NCI-H1417 (cell line): ENCODE results near the gene A4GNT.
"Not testable (repeated sequence)": the region's sequence is repeated elsewhere in the genome, so short reads cannot be mapped to it uniquely, and the experiment has no call there.

Experiments
- DNase-seq, 3 experiments: peaks; one replicate each; lab custom pipeline; 2025; lab: John Stamatoyannopoulos, UW

Gene A4GNT

DNA sequence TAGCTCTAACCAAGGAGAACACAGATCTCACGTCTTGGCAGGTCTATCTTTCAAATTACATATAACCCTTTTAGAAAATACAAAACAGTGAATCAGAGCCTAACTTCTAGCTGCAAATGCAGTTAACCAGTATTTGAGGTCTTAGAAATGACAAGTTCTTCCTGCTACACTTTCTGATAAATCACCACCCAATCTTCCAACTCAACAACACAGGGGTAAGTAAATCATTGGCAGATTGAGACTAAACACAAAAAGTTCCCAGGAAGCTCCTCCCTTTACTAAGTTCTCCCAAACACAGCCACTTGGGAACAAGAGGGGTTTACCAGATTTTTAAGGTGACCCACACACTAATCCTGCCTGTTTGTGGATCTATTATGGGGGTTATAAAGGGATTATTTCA, at the start of gene A4GNT:
TSS of gene A4GNT (minus strand) at position 152 of the 400 bp plus-strand sequence. CDS start 1,134 bp downstream, outside the sequence.
- no peak for DNase-seq

DNA sequence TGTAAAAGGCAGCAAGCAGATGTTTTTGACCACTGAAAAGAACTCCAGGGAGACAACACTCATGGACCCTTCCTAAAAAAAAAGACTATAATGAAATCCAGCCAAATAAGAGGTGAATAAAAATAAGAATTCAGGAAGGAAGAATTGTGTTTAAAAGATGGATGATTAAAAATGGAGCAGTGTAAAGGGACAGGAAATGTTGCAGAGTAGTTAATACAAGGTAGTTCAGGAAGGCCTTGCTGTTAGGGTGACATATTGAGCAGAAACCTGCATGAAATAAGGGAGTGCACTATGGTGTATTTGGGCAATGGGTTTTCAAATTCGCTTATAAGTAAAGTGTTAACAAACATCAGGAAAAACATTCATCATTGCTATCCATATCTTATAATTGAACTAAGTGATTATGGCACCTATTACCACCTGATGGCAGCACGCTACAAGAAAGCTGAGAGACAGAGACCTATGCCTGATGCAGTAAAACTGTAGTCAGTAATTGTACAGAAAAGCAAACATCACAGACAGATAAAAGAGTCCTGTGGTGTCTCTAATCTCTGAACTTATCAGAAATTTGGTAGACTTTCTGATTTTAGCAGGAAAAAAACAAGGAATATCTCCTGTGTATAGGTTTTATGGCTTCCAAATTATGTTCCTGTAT, 48.3 kb upstream of the A4GNT start:
- DNase-seq = peak; percentile 11 to 78 (median 53)

DNA sequence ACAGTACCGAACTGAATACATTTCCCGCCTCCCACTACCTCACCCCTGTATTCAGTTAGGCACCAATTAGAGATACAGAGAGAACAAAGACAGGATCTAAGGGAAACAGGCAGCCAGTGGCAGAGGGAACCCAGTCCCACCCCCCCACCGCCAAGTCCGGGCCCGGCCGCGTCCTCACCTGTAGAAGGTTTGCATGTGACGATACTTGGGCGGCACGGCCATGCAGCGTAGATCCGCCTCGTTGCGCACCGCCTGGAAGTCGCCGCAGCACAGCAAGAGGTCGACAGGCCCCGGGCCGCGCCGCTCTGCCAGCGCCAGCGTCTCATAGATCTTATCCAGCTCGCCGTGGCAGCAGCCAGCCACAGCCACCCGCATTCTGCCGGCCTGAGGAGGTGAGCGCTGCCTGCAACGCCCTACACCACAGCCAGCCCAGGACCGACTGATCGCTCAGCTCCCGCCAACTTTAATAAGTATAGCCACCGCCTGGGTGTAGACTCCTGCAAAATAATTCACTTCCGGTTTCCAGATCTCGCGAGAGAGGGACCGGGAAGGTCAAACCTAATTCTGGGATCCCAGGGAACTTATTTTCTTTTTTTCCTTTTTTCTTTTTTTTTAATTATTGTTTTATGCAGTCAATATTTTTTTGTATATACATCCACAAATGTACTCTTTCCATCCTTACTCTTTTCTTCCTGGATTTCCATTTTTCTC, 42.4 kb upstream of the A4GNT start, which contains the start of gene DBR1:
TSS of gene DBR1 (minus strand) at position 501 of the 711 bp plus-strand sequence. CDS start at position 375, 126 bp downstream.
- DNase-seq = peak; percentile 84 to 95 (median 93)

DNA sequence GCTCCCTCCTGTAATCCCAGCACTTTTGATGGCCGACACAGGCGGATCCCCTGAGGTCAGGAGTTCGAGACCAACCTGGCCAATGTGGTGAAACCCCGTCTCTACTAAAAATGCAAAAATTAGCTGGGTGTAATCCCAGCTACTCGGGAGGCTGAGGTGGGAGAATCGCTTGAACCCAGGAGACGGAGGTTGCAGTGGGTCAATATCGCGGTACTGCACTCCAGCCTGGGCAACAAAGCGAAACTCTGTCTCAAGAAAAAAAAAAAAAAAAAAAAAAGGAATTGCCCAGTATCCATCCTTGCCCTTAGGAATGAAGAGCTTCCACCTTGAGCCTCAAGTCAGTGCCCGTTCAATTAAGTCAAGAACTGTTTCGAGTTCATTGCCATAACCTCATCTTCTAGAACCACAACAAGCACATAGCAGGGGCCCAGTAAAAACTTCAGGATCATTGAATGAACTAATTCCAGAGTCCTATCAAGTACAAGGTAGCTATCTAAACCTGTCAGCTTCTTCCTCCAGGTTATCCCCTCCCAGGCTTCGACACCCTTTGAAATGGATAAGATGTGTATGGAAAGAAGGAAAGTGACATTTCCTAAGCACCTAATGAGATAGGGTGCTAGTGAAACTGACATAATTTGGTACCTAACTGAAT, 41.7 kb upstream of the A4GNT start:
- no peak for DNase-seq

DNA sequence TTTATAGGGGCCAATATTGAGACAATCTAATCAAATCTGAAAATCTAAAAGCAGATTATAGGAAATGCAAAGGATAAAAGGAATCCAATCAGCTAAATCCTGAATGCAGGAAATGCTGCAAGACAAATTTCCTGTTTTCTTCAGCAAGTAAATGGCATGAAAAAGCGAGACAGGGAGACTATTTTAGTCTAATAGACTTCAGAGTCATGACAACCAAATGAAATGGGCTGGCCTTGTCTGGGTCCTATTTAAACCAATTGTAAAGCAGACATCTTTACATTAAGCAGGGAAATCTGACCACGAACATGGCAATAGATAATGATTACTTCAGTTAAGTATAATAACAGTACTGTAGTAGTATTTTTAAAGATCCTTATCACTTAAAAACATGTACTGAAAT, 40.4 kb upstream of the A4GNT start:
- no peak for DNase-seq

DNA sequence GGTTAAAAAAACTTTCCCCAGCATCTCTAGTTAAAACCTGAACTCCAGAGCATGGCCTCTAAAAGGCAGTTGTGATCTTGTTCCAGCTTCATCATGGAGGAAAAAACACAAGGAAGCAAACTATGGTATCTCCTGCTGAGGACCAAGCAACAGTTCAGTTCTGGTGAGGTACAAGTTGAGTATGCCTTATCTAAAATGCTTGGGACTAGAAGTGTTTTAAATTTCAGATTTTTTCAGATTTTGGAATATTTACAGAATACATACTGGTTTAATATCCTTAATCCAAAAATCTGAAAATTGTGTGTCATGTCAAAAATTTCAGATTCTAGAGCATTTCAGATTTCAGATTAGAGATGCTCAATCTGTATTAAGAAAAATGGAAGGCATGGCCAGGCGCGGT, 32.9 kb upstream of the A4GNT start:
- DNase-seq = no peak

DNA sequence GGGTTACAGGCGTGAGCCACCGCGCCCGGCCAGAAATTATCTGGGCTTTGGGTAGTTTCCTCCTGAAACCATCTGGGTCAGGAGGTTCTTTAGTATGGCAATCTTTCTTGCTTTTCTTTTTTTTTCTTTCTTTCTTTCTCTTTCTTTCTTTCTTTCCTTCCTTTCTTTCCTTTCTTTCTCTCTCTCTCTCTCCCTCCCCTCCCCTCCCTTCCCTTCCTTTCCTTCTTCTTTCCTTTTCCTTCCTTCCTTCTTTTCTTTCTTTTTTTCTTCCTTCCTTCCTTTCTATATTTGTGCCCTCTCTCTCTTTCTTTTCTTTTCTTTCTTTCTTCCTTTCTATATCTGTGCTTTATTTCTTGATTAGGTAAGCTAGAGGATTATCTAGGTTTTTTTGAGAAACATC, 25.6 kb upstream of the A4GNT start:
- no peak for DNase-seq

DNA sequence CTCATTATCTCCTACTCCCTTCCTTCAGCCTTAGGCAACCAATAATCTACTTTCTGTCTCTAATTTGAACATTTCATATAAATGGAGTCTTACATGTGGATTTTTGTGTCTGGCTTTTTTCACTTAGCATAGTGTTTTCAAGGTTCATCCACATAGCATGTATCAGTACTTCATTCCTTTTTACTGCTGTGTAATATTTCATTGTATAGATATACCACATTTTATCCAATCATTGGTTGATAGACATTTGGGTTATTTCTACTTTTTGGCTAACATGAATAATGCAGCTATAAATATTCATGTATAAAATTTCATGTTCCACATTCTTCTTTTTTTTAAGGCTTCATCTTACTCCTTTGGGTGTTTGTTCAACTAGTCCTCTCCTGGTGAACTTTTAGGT, 22.3 kb upstream of the A4GNT start:
- no peak for DNase-seq

DNA sequence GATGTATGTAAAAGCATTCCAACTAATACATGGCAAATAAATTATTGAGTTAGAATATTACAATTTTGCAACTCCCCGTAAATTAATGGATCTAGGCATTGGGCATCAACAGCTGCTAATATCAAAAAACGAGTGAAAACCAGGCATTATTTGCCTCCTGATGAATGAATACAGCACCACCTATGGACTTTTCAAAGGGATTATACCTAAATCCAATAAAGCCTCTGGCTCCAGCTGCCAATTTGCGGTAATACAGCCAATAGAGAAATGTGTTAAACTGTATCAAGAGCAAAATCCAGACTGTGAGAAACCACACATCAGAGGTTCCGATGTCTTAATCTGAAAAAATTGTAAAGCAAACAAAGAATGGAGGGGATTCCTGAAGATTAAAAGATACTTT, 16.3 kb upstream of the A4GNT start:
- no peak for DNase-seq

DNA sequence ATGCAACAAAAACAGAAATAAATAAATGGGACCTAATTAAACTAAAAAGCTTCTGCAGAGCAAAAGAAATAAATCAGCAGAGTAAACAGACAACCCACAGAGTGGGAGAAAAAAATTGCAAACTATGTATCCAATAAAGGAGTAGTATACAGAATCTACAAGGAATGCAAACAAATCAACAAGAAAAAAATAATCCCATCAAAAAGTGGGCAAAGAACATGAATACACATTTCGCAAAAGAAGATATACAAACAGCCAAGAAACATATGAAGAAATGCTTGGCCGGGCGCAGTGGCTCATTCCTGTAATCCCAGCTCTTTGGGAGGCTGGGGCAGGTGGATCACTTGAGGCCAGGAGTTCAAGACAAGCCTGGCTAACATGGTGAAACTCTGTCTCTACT, 10.0 kb upstream of the A4GNT start:
- DNase-seq = not testable (repeated sequence)

DNA sequence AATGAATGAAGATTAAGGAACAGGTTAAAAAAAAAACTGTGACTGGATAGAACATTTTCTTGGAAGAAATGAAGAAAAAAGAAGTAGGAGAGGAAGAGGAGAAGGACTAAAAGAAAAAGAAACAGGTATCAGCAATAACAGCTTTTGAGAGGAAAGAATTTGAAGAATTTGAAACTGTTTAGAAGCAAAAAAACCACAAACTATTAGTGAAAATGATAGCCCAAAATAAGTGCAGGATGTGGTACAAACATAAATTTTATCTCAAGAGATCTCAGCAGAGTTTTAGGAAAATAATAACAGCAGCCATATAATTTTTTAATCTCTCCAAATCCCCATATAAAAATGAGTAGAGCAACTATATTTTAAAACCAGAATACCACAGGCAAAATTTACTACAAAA, 8.8 kb upstream of the A4GNT start:
- no peak for DNase-seq

DNA sequence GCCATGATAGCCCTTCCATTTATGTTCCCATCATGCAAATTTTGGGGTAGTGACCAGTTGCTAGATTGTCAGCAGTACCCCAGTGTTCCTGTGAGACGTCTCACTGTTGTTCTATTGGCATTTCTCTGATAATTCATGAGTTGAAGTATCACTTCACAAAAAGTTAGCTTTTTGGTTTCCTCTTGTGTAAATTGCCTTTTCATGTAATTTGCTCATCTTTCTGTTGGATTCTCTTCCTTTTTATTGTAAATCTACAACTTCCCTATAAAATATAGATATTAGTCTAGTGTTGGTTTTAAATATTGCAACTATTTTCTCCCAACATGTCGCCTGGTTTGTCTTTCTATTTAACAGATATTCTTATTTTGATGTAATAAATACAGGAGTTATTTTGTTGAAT, 7.5 kb upstream of the A4GNT start:
- DNase-seq = no peak

DNA sequence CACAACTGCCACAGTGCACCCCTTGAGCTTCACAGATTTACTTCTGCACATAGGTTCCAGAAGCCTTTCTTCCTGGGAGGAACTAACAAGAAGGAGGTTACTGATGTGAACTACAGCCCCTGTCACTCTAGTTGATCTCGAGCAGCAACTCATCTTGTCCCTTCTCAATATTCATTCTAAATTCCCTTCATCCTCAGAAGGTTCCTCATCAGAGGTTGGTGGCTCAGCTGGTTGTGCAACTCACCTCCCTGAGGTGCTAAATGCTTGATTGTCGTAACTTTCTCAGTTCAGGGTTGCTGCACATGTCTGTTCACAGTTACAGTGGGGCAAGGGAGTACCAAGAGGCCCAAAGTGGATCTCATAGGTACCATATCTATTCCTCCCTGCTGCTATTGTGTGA, 5.7 kb upstream of the A4GNT start:
- no peak for DNase-seq

DNA sequence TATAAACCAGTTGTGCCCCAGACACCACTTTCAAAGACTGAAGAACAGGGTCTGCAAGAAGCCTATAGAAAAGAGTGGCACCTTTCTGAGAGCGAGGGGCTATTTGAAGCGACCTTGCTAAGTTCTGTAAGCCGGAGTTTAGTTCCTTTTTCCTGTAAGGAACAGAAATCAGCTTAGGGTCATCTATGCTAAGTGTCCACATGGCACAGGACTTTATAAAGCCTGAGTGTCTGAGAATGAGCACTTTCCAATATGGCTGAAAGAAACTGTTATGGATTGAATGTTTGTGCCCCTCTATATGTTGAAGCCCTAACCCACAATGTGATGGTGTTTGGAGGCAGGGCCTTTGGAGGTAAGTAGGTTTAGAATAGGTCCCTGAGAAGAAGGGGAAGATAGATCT, 4.0 kb upstream of the A4GNT start:
- no peak for DNase-seq

DNA sequence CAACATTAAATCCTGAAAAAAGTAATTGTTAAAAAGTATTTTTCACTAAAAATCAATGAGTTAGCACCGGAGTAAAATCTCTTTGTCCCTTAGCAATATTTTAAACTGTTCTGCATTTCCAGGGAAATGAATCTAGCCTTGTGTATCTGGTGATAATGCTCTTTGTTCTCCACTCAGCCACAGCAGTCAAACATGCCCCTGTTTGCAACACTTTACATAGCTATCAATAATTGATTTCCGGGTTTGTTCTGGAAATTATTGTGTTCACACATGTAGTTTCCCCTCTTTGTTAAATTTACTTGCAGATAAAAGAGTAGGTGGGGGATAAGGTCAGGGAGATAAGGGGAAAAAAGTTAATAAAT, 3.6 kb upstream of the A4GNT start:
- no peak for DNase-seq

DNA sequence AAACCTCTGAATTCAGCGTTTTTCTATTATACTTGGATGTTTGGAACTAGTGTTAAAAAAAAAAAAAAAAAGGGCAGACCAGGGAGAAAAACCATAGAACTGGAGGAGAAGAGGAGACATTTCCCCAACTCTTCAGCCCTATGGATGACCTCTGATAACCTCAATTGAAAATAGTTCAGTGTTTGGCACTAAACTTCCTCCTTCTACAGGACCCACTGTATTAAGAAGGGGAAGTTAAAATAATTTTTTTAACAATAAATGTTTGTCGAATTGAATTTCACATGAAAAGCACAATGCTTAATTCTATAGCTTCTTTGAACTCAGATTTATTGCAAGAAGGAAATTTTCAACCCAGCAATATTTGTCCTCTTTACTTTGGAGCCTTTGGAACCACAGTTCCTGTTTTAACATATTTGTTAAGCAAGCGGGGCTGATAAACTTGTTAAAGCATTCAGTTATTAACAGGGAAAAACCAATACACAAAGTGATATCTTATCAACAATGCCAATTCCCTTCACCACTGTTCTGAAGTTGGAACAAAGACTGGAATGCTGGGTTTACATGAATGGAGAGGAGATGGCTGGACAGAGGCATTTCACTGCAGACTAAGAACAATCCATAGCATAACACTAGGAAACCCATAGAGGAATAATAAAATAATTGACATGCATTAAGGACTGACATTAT, 3.1 kb upstream of the A4GNT start:
- DNase-seq = no peak

DNA sequence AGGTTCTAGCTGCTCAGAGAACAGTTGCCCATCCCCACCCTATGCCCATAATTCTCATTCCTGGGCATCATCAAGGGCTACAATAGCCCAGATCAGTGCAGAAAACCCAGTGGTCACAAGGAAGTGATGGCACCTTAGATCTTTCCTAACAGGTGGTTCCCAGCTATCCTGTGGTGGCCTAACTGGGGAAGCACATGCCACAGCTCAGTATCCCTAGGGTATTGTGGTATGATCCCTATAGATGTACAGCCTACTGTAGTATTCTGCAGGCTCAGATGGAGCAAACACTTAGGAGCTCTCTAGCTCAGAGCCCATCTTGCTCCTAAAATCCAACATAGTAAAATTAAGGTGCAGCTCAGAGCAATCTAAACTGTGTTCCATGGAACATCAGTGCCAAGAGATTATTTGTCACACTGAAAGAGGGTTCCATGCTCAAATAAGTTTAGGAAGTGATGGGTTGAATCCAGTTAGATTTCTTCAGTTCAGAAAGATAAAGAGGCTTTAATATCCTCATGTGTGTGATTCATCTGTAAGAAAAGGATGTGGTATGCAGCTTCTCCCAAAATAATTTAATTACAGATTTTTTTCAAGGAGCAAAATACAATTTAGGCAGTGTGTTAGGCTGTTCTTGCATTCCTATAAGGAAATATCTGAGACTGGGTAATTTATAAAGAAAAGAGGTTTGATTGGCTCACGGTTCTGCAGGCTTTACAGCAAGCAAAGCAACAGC, 4.4 kb downstream of the A4GNT start:
- no peak for DNase-seq

DNA sequence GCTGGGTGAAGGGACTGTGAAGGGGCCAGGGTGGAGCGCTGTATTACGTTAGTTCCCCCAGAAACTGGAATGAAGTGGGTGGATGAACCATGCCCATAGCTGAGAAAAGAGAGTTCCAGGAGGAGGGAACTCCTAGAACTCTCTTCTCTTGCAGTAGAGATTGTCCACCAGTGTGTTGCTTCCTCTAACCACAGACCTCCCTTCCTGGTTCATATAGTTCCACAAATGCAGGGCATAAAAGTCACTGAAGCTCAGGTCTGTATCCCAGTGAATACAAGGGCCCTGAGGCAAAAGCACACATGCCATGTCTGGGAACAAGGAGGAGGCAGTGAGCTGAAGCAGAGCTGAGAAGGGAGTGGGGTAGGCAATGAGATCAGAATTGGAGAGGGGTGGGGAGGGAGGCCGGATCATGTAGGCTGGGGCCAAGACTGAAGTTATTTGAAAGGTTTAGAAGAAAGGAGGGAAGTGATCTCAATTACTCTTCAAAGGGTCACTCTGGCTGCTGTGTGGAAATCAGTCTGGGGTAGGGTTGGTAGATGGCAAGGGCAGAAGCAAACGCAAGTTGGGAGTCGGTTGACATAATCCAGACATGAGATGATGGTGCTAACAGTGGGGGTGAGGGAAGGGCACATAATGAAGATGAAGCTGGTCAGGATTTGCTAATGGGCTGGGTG, 6.5 kb downstream of the A4GNT start:
- no peak for DNase-seq

DNA sequence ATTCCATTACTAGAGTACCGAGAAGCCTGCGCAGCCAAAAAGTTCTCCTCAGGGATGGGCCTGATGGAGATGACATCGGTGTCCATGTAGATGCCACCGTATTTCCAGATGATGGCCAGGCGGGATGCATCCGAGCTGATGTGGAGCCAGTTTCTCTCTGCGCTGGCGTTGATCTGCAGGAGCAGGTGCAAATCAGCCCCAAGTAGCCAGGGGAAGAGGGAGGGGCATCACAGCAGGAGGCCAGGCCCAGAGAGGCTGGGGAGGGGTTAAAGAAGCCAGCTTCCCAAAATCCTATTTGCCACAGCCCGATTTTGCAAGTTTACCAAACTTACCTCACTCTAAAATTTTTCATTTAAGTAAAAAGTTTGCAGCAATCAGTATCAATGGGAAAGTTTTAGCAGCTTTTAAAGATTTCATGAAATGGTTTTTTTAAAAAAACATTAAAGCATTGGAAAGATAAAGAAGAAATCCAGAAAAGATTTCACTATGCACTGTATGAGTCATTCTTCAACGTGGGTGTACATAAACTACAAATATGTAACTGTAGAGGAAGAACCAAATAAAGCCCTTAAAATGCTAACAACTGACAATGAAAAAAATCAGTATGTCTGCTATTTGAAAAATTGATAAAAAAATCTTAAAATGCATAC, 7.4 kb downstream of the A4GNT start:
- DNase-seq = no peak

DNA sequence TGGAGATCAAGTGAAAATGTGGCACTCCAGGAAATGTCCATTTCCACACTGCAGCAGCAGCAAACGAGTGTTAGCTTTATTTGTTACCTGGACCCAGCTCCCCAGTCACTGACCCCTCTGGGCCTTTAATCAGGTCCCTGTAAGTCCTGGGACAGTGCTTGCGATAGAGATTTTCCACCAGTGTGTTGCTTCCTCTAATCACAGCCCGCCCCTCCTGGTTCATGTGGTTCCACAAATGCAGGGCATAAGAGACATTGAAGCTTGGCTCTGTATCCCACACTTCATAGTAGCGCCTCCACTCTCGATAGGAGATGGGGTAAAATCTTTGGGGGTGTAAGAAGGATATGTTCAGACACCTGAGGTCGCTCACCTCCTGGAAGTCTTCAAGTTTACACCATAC, 8.0 kb downstream of the A4GNT start:
- no peak for DNase-seq

DNA sequence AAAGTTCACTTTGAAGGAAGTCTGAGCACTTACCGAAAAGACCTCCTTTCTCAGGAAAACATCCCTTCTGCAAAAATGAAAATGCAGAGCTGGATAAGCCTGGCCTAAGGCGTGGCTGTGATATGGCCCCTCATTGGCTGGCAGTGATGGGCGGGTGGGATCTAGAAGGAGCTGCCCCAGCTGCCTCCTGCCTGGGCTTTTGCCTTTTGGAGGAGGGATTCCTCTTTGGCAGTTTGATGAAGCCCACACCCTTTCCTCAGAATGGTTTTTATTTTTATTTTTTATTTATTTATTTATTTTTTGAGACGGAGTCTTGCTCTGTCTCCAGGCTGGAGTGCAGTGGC, 12.8 kb downstream of the A4GNT start:
- DNase-seq = no peak
